Stimulated activated CD8-positive, alpha-beta memory T cell treated with anti-CD3 and anti-CD28 coated beads, Interleukin-15, amount 100 ng/mL, for 48 hours (primary cell): ENCODE measurements around the gene PSEN2.

Experiments used
- DNase-seq, 2 donors: peaks; one replicate each; pipeline ENCODE4 v3.0.0-alpha.2; 2020; ENCODE audit warnings: low read depth in 2 of 2

PSEN2 gene

DNA sequence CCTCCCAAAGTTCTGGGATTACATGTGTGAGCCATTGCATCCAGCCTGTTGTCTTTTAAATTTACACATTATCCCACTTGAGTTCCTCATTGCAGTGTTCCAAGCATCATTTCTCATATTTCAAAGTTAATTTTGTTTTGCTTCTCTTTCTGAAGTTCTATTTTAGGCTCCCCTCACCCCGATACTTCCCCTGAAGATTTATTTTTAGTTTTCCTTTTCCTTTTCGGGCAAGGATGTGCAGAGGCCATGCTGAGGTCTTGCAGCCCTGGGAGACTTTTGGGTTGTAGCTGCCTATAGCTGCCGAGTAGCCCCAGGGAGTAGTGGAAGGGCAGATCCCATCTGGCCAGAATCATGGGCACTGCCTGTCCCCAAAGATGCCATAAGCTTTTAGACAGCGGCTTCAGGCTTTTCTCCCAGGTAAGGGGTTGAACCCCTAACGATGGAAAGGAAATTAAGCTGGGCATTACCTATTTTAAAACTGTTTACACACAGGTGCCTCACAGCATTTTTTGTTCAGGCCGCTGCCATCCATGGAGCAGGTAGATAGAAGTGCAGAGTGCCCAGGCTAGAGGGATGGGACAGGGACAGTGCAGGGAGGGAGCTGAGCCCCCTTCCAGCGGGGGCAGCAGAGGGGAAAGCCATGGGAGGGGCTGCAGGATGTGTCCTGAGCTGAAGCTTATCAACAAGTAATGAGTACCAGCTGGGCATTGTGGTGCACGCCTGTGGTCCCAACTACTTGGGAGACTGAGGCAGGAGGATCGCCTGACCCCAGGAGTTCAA is 15.9 kb downstream of the PSEN2 start:
- DNase-seq: no peak

DNA sequence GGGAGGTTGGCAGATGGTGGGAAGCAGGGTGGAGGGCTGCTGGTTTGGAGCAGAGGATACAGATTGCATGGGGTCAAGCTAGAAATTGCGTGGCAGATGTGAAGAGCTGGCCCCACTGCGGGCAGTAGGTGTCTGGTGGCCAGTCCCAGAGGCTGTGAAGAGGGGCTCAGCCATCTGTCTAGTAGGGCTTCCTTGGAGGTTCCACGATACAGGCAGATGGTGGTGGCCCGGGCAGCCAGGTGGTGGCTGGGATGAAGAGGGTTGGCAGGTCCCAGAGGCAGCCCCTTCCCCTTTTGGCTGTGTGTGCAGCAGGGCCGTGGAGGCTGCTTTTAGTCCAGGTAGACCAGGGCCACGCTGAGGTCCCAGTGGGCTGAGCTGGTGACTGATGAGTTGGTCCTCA is 16.6 kb downstream of the PSEN2 start:
- DNase-seq: no peak

DNA sequence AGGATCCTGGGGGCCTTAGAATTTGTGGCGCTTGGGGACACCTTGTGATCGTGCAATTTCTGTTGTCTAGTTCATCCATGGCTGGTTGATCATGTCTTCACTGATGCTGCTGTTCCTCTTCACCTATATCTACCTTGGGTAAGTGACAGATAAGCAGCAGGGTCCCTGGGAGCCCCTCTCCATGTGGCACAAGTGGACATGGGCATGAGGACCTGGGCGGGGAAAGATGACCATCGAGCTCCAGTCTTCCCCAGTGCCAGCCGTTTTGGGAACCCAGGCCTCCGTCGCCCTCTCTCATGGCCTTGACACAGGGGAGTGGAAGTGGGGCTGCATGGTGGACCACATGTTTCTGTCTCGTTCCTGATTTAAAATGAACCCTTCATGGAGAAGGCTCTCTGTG is 17.6 kb downstream of the PSEN2 start:
- DNase-seq: no peak

DNA sequence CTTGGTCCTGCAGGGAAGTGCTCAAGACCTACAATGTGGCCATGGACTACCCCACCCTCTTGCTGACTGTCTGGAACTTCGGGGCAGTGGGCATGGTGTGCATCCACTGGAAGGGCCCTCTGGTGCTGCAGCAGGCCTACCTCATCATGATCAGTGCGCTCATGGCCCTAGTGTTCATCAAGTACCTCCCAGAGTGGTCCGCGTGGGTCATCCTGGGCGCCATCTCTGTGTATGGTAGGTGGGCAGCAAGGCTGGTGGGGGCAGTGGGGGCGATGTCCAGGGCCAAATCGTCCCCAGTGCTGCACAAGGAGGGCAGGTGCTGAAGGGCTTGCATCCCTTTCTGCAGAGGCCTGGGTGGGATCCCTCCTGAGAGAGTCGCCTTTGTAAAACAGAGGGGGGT is 18.4 kb downstream of the PSEN2 start:
- no peak for DNase-seq

DNA sequence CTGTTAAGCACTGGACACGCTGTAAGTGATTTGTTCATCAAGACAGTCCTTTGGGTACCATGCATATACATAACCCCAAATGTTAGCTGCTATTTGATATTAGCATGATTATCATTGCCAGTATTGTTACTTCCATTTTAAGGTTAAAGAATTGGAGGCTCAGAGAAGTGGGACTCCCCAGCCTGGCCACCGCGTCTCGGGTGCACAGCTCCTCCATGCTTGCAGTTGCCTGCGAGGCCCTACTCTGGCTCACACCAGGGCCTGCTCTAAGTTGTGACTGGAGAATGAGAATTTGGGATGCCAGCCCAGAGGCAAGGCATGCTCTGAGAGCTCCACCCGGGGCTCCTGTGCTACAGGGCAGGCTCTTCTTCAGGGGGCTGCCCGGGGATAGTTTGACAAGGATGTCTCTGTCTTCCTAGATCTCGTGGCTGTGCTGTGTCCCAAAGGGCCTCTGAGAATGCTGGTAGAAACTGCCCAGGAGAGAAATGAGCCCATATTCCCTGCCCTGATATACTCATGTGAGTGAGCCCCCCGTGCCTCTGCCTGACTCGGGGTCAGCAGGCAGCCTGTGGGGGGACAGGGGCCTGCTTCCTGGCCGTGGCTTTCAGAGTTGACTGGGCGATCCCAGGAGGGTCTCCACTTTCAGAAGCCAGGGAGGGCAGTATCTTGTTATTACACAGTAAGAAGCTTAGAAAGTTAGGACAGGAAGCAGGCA is 19.4 kb downstream of the PSEN2 start:
- no peak for DNase-seq

DNA sequence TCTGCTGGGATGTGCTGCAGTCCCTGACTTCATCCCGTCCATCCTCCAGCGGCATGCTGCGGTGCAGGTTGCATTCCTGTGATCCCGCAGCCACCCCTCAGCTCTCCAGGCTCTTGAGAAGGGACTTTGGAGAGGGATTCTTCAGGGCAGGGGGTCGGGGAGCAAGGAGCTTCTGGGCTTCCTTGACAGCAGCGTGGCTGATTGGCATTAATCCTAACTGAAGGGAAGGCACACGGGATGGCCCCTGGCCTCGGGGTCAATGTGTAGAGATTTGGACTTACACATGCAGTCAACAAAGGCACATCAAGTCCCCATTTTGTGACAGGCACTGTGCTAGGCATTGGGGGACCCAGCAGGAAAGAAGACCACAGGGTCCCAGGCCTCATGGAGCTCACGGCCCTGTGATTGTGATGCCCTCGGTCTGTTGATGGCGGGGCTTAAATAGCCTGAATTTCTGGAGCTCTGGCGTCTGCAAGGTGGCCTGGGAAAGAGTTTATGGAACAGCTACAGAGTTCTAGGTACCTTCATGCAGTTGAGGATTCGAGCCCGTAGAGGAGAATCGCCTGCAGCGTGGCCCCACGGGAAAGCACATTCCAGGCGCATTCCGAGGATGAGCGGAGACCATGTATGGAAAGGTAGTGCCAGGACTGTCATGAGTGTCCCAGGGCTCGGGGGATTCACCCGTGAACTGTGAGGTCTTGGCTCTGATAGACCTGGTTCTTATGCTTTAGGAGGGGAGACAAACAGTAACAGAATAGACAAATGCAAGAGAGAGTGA is 20.1 kb downstream of the PSEN2 start:
- DNase-seq: no peak

DNA sequence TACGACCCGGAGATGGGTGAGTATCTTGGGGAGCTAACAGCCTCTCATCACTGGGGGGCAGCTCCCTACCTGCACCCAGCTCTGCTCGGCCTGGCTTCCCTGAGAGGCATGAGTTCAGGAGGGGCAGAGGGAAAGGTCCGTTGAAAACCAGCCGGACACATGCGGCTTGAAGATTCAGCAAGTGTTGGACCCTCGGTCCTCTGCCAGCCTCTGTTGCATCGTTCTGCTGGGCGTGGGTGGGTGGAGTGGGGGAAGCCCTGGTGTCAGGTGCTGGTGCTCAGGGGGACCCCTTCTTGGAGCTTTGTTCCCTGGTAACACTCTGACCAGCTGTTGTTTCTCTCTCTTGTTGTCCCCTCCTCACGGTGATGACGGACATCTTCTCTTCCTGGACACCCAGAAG is 20.9 kb downstream of the PSEN2 start:
- DNase-seq: no peak

DNA sequence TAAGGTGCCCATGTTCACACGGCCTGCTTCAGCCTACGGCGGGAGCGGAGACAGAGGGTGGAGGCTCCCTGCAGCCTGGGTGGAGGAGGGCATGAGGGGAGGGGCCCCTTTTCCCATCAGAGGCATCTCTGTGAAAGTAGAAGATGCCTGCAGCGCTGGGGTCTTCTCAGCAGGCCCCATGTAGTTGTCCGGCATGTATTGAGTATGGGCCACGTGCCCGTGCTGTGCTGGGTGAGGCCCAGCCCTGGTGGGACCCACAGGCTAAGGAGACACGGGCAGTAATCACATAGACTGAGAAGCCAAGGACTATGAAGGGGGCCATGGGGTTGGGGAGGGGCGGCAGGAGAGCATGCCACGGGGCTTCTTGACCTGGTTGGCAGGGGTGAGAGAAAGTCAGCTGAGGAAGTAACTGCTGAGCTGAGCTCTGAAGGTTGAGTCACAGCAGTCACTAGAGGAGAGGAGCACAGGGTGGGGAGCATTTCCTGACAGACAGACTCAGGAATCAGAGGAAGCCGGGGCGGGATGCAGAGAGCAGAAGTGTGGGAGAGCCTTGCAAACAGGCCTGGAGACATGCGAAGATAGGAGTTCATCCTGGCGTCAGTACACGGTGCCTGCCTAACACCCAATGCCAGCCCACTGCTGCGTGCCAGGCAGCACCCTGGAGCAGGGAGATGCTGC is 21.6 kb downstream of the PSEN2 start:
- DNase-seq: no peak

- no peak for DNase-seq
Observed at GRCh38 chr1:226892524-226892875, 22.1 kb downstream of the PSEN2 start.

DNA sequence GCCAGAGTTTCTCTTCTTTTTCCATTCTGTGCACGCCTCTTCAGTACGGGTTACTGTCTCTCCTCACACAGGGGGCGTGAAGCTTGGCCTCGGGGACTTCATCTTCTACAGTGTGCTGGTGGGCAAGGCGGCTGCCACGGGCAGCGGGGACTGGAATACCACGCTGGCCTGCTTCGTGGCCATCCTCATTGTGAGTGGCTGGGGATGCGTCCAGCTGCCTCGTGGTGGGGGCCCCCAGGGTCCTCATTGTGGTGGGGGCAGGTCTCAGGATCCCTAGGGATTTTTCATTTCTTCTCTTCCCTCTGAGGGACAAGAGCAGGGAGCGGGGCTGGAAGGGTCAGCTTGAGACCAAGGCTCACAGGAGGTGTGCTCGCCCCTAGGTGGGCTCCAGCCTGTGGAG is 23.5 kb downstream of the PSEN2 start:
- no peak for DNase-seq

GRCh38 chr1:226894826-226895225 is 24.4 kb downstream of the PSEN2 start:
- DNase-seq: no peak

GRCh38 chr1:226895644-226896043 is 25.2 kb downstream of the PSEN2 start:
- DNase-seq: no peak

GRCh38 chr1:226898246-226898645 is 27.8 kb downstream of the PSEN2 start:
- no peak for DNase-seq

GRCh38 chr1:226901421-226901820 is 31.0 kb downstream of the PSEN2 start:
- no peak for DNase-seq

GRCh38 chr1:226902601-226903000 is 32.2 kb downstream of the PSEN2 start:
- DNase-seq: no peak

DNA sequence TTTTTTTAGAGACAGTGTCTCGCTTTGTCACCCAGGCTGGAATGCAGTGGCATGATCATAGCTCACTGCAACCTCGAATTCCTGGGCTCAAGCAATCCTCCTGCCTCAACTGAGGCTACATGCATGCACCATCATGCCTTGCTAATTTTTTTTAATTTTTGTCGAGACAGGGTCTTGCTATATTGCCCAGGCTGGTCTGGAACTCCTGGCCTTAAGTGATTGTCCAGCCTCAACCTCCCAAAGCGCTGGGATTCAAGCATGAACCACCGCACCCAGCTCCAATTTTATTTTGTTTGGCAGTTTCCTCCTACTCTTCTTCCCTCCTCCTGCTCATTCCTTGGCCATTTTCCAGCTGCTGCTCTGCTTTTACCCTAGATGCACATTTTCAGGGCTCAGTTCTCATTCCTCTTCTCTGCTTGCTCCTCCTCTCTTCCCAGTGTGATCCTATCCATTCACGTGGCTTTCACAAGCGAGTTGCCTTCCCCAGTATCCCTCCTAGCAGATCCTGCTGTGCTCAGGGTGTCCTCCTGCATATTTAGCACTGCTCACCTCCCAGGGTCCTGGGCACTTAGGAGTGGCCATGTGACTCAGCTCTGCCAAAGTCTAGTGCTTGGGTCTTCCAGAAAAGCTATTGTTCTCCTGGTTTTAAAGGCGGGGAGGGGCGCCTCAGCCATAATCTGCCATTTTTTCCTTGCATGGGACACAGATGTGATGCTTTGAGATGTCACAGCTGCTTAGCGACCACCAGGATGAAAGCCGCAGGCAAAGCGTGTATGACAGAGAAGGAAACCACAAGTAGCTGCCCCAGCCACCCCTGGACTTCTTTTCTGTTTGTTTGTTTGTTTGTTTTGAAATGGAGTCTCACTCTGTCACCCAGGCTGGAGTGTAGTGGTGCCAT is 33.7 kb downstream of the PSEN2 start:
- DNase-seq: no peak

- DNase-seq: no peak
Observed at GRCh38 chr1:226904772-226905171, 34.4 kb downstream of the PSEN2 start.

- DNase-seq: no peak
Observed at GRCh38 chr1:226908419-226908818, 38.0 kb downstream of the PSEN2 start.

DNA sequence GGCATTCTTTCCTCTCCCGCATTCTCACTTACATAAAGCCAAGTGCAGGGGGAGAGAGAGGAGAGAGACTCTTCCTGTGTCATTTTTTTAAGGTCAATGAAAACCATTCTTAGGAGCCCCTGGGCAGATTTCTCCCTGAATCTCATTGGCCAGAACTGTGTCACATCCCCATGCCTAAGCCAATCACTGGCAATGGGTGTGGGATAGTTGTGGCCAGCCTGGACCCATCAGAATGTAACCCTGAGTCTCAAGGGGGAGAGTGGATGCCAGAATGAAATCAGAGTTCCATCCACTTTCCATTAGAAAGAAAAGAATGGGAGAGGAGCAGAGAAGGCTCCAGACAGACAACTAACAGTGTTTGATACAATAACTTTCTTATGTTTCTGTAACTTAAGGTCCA is 38.5 kb downstream of the PSEN2 start:
- no peak for DNase-seq

DNA sequence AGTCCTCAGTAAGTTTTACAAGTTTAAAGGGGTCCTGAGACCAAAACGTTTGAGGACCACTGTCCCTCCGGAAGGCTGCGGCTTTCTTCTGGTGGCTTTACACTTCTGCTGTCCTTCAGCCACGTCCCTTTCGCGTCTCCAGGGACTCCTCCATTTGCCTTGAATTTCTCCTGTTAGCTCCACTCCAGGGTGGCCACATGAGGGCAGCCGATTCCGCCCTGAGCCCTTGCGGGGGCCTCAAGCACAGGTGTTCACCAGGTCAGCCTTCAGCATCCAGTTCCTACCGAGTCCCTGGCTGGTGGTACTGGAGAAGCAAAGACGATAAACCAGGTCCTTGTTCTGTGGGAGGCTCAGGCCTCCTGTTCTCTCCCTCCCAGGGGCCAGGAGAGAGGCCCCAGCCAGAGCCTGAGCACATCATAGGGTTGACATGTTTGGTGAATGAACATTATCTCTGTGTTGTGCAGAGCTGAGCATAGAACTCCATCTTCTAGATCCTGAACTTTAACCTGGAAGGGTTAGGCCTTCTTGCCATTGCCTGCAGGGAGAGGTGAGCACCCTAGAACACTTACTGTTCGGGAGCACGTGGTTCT is 42.3 kb downstream of the PSEN2 start:
- peak in 1 of 2 donors; percentile 23 for DNase-seq

- no peak for DNase-seq
Observed at GRCh38 chr1:226915672-226915995, 45.2 kb downstream of the PSEN2 start.
